HCT116 (cell line): ENCODE results near the gene AHRR. TPM values are rescaled to one million over a fixed set of nuclear protein-coding genes. Genes with fewer than 3 reads are reported as not detected.
"Not testable (repeated sequence)": the region's sequence is repeated elsewhere in the genome, so short reads cannot be mapped to it uniquely, and the experiment has no call there.

ENCODE experiments used
- ATAC-seq: fragments of 200-7000 bp; cut with Tn5 transposase; 2 replicates; pipeline ENCODE4 v1.9.1; 2020; ENCODE audit warnings: mild to moderate bottlenecking, moderate library complexity
- BruUV-seq: library from RNA; stranded (reverse); fragments of 400-500 nt; replicated peaks from 2 replicates; lab custom pipeline; 2021; lab: Mats Ljungman, UMichigan
- CTCF ChIA-PET: fragments of 300-600 bp; sonication (Branson Sonifier 250); formaldehyde crosslinking; loops from one replicate; lab custom pipeline; 2021; ENCODE audit warnings: antibody characterized with exemption; lab: Charles Lee
- POLR2A ChIA-PET: fragments of 300-600, 350-600 bp; sonication (Branson Sonifier 250); formaldehyde crosslinking; loops from one replicate; lab custom pipeline; 2021; ENCODE audit warnings: antibody characterized with exemption; lab: Charles Lee
- RAD21 ChIA-PET, 2 experiments: fragments of 300-600 bp; sonication (Branson Sonifier 250); formaldehyde crosslinking; loops; one replicate each; lab custom pipeline; 2023; ENCODE audit warnings: low total read pairs in 2 of 2; ENCODE audit not compliant: uncharacterized antibody in 2 of 2, unreplicated experiment in 2 of 2, low non-redundant PET in 1 of 2; lab: Charles Lee
- DNase-seq: peaks from one replicate; pipeline ENCODE4 v3.0.0-alpha.2; 2010; ENCODE audit warnings: low read depth, low spot score
- H2AFZ ChIP-seq: fragments of 200-600 bp; shearing (Covaris generic), sonication (generic); 2 replicates; pipeline ENCODE4 v1.6.1; 2017; ENCODE audit warnings: low read depth, mixed run types, mixed read lengths, antibody characterized with exemption, low read length; ENCODE audit not compliant: poor library complexity, severe bottlenecking
- H3K27ac ChIP-seq: 2 replicates; pipeline ENCODE4 v1.5.1; 2012; ENCODE audit warnings: low read depth, low read length
- H3K27me3 ChIP-seq: fragments of 200-600 bp; sonication (generic); 2 replicates; pipeline ENCODE4 v1.6.1; 2016; ENCODE audit warnings: mixed run types, low read length, mixed read lengths; ENCODE audit not compliant: insufficient read depth
- H3K36me3 ChIP-seq, 2 experiments: fragments of 200-500 bp in 1 of 2; fragments of 200-600 bp in 1 of 2; sonication (Bioruptor generic) in 1 of 2; sonication (generic) in 1 of 2; 2 replicates each; pipeline versions ENCODE4 v1.5.1 to v1.6.1; 2014 to 2016; ENCODE audit warnings: low read length in 2 of 2, inconsistent platforms in 1 of 2, mixed read lengths in 1 of 2, mixed run types in 1 of 2; ENCODE audit not compliant: insufficient read depth in 2 of 2, control insufficient read depth in 1 of 2
- H3K4me1 ChIP-seq, 2 experiments: fragments of 200-600 bp in 1 of 2; sonication (generic) in 1 of 2; 2 replicates each; pipeline versions ENCODE4 v1.5.1 to v1.6.1; 2012 to 2017; ENCODE audit warnings: low read length in 2 of 2, inconsistent platforms in 1 of 2, mild to moderate bottlenecking in 1 of 2, mixed read lengths in 1 of 2, mixed run types in 1 of 2, moderate library complexity in 1 of 2; ENCODE audit not compliant: insufficient read depth in 2 of 2, control insufficient read depth in 1 of 2
- H3K4me2 ChIP-seq: fragments of 200-600 bp; sonication (generic); 2 replicates; pipeline ENCODE4 v1.6.1; 2017; ENCODE audit warnings: mixed run types, low read length, mixed read lengths
- H3K4me3 ChIP-seq, 2 experiments: fragments of 200-600 bp in 1 of 2; sonication (generic) in 1 of 2; replicated peaks in 1 of 2; 2 replicates each; pipeline ENCODE4 v1.5.1; 2011 to 2016; ENCODE audit warnings: low read length in 2 of 2, control low read depth in 1 of 2, low read depth in 1 of 2, mild to moderate bottlenecking in 1 of 2, mixed read lengths in 1 of 2, mixed run types in 1 of 2
- H3K79me2 ChIP-seq: fragments of 200-600 bp; sonication (generic); 2 replicates; pipeline ENCODE4 v1.6.1; 2017; ENCODE audit warnings: mild to moderate bottlenecking, mixed run types, low read length, moderate library complexity, mixed read lengths; ENCODE audit not compliant: insufficient read depth
- H3K9ac ChIP-seq: fragments of 200-600 bp; sonication (generic); 2 replicates; pipeline ENCODE4 v1.6.1; 2016; ENCODE audit warnings: low read length, mixed read lengths
- H3K9me2 ChIP-seq: fragments of 200-600 bp; sonication (generic), shearing (Covaris generic); 2 replicates; pipeline ENCODE4 v1.6.1; 2017; ENCODE audit warnings: mixed run types, mild to moderate bottlenecking, moderate library complexity; ENCODE audit not compliant: insufficient read depth
- H3K9me3 ChIP-seq, 2 experiments: fragments of 200-500 bp in 1 of 2; fragments of 200-600 bp in 1 of 2; sonication (Bioruptor generic) in 1 of 2; sonication (generic) in 1 of 2; 2 replicates each; pipeline ENCODE4 v1.6.1; 2014 to 2017; ENCODE audit warnings: low read length in 2 of 2, mixed read lengths in 2 of 2, inconsistent platforms in 1 of 2, low read depth in 1 of 2, mild to moderate bottlenecking in 1 of 2, mixed run types in 1 of 2, moderate library complexity in 1 of 2; ENCODE audit not compliant: control insufficient read depth in 1 of 2, insufficient read depth in 1 of 2
- H4K20me1 ChIP-seq: fragments of 200-600 bp; sonication (generic), shearing (Covaris generic); 2 replicates; pipeline ENCODE4 v1.6.1; 2017; ENCODE audit warnings: mixed run types, mild to moderate bottlenecking, moderate library complexity; ENCODE audit not compliant: insufficient read depth
- CBX3 ChIP-seq: IDR thresholded peaks from 2 replicates; pipeline ENCODE4 v1.6.1; 2012; ENCODE audit warnings: low read depth
- ELF1 ChIP-seq: IDR thresholded peaks from 2 replicates; pipeline ENCODE4 v1.6.1; 2012; ENCODE audit warnings: low read depth, borderline replicate concordance
- EZH2phosphoT487 ChIP-seq: fragments of 200-600 bp; IDR thresholded peaks from 2 replicates; pipeline ENCODE4 v1.6.1; 2018; ENCODE audit warnings: antibody characterized with exemption, borderline replicate concordance
- FOSL1 ChIP-seq: IDR thresholded peaks from 2 replicates; pipeline ENCODE4 v1.6.1; 2012; ENCODE audit warnings: low read depth
- POLR2A ChIP-seq: IDR thresholded peaks from 2 replicates; pipeline ENCODE4 v1.7.0; 2011; ENCODE audit warnings: borderline replicate concordance; ENCODE audit not compliant: insufficient read depth, insufficient read length; ENCODE audit errors: extremely low read depth
- SIN3A ChIP-seq: IDR thresholded peaks from 2 replicates; pipeline ENCODE4 v1.6.1; 2012; ENCODE audit warnings: low read depth
- TCF7L2 ChIP-seq: IDR thresholded peaks from 2 replicates; pipeline ENCODE4 v1.7.0; 2011; ENCODE audit warnings: borderline replicate concordance, inconsistent platforms; ENCODE audit not compliant: insufficient read depth, insufficient read length; ENCODE audit errors: extremely low read depth
- YY1 ChIP-seq: IDR thresholded peaks from 2 replicates; pipeline ENCODE4 v1.6.1; 2011; ENCODE audit warnings: low read length, low read depth, moderate library complexity, mild to moderate bottlenecking; ENCODE audit not compliant: insufficient replicate concordance; ENCODE audit errors: extremely low read depth
- ZFX ChIP-seq: fragments of 450-650 bp; IDR thresholded peaks from 2 replicates; pipeline ENCODE4 v1.6.1; 2017
- ZNF274 ChIP-seq: fragments of 200-500 bp; sonication (Bioruptor generic); IDR thresholded peaks from 2 replicates; pipeline ENCODE4 v1.6.1; 2014; ENCODE audit warnings: mild to moderate bottlenecking, low read depth, low read length, inconsistent platforms
- intact Hi-C: fragments of 100-400 bp; cut with micrococcal nuclease; formaldehyde crosslinking; loops from 2 replicates; pipeline ENCODE4 v1.10.0; 2022
- total RNA-seq: library from RNA; stranded (reverse); gene quantifications from one replicate; pipeline ENCODE4 v1.2.1, GENCODE V29; 2021; ENCODE audit not compliant: unreplicated experiment
- TF ChIP-seq, protein P1 (sequence below): IDR thresholded peaks from 2 replicates; pipeline ENCODE4 v1.6.1; 2012
- TF ChIP-seq, protein P2 (sequence below), 3 experiments: fragments of 200-600 bp in 1 of 3; sonication (generic) in 1 of 3; IDR thresholded peaks in 2 of 3; conservative IDR thresholded peaks in 1 of 3; 2 replicates each; pipeline ENCODE4 v1.5.1; 2012 to 2017; ENCODE audit warnings: low read depth in 2 of 3, low read length in 2 of 3, antibody characterized with exemption in 1 of 3, borderline replicate concordance in 1 of 3, control low read depth in 1 of 3, mild to moderate bottlenecking in 1 of 3, mixed read lengths in 1 of 3, mixed run types in 1 of 3, moderate library complexity in 1 of 3; ENCODE audit not compliant: insufficient read depth in 1 of 3

Gene AHRR
- total RNA-seq, 1 experiment from 2014 or later = 12.7 TPM

DNA sequence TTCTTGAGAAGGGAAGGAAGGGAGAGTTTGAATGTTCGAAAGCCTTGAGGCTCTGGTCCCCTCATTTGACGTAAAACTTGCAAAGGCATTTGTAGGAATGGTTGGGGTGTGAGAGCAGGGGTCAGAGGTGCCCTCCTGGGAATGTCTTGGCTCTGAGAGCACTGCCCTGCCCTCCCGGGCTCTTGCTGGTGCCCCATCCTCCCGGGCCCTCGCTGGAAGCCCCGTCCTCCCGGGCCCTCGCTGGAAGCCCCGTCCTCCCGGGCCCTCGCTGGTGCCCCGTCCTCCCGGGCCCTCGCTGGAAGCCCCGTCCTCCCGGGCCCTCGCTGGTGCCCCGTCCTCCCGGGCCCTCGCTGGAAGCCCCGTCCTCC is 48.3 kb downstream of the AHRR start:
- H3K27me3 ChIP-seq, H3K4me2 ChIP-seq, H2AFZ ChIP-seq, POLR2A ChIA-PET, RAD21 ChIA-PET, DNase-seq, H3K36me3 ChIP-seq, BruUV-seq, H3K9me2 ChIP-seq, CTCF ChIA-PET, H3K27ac ChIP-seq, H3K79me2 ChIP-seq, intact Hi-C loops, H3K9ac ChIP-seq, H3K9me3 ChIP-seq, H4K20me1 ChIP-seq, H3K4me3 ChIP-seq, ATAC-seq: not testable (repeated sequence)
- peaks cover 16 to 36% of the 10 kb centered on the region in 2 experiments for H3K4me1 ChIP-seq

DNA sequence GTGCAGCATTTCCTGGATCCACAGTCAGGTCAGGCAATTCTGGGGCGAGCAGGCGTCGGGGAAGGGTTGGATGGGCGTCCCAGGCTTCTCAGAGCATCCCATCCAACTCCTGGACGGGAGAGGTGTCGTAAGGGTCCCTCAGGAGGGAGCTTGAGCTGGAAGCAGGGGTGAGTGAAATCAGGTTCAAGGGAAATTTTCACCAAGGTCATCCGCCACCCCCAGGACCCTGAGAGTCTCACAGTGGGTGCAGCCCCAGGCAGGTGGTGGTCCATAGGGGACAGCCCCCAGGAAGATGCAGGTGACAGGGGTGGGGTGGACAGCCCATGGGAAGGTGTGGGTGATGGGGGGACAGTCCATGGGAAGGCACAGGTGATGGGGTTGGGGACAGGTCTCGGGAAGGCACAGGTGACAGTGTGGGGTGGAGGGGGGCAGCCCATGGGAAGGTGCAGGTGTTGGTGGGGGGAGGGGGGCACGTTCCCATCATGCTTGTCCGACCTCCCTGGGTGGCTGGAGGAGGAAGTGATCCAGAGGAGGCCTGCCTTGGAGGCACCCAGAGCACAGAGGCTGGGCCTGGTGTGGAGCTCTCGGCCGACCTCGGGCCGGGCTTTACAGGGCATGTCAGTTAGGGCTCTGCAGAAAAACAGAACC is 48.9 kb downstream of the AHRR start:
- ChIA-PET CTCF (interaction anchor here (1.3 kb wide), 1 partner anchor 53 kb away, joined by 4 read pairs; no protein-coding TSS in a partner anchor), POLR2A (no interaction called here), RAD21 (no interaction called here)
- Histone ChIP-seq H3K4me3 (no peak overlapping the region), H3K27me3 (no peaks in the 10 kb centered on the region), H3K79me2 (no peaks in the 10 kb centered on the region; the same call in 1 of the 2 replicates), H2AFZ (no peak overlapping the region), H3K9me3 (no peaks in the 10 kb centered on the region), H3K4me2 (no peak overlapping the region), H3K4me1 (peaks cover 16 to 42% of the 10 kb centered on the region in 2 experiments), H3K9ac (no peak overlapping the region), H3K9me2 (no peaks in the 10 kb centered on the region)
- ATAC-seq = no peak
- DNase-seq = no peak
- no TSS peak for BruUV-seq
- TF ChIP-seq ZNF274 (no peak), TCF7L2 (no peak), SIN3A (no peak), ZFX (no peak), CBX3 (no peak), FOSL1 (no peak), POLR2A (no peak), YY1 (no peak), EZH2phosphoT487 (no peak), ELF1 (no peak)
- TF ChIP-seq, protein P1, sequence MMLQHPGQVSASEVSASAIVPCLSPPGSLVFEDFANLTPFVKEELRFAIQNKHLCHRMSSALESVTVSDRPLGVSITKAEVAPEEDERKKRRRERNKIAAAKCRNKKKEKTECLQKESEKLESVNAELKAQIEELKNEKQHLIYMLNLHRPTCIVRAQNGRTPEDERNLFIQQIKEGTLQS = no peak
- TF ChIP-seq, protein P2, sequence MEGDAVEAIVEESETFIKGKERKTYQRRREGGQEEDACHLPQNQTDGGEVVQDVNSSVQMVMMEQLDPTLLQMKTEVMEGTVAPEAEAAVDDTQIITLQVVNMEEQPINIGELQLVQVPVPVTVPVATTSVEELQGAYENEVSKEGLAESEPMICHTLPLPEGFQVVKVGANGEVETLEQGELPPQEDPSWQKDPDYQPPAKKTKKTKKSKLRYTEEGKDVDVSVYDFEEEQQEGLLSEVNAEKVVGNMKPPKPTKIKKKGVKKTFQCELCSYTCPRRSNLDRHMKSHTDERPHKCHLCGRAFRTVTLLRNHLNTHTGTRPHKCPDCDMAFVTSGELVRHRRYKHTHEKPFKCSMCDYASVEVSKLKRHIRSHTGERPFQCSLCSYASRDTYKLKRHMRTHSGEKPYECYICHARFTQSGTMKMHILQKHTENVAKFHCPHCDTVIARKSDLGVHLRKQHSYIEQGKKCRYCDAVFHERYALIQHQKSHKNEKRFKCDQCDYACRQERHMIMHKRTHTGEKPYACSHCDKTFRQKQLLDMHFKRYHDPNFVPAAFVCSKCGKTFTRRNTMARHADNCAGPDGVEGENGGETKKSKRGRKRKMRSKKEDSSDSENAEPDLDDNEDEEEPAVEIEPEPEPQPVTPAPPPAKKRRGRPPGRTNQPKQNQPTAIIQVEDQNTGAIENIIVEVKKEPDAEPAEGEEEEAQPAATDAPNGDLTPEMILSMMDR (IDR thresholded peaks at IDR 0.05 in 2 of 3, conservative IDR thresholded peaks at IDR 0.05 in 1 of 3; ENCODE audit: borderline replicate concordance in 1 of 3, insufficient read depth in 1 of 3, low read depth in 2 of 3, low read length in 2 of 3) = no peak
- TF ChIP-seq, all 23 proteins: peak for 0
- Histone ChIP-seq H4K20me1 (no peaks in the 10 kb centered on the region), H3K27ac (no peak overlapping the region), H3K36me3 (no peaks in the 10 kb centered on the region)
- intact Hi-C loops = no loop called here
